HepG2 (cell line): Measurements from ENCODE around the gene EFCAB14. TPM values are rescaled to one million over a fixed set of nuclear protein-coding genes. Genes with fewer than 3 reads are reported as not detected.

Experiments
- ATAC-seq: fragments of 200-7000 bp; cut with Tn5 transposase; 3 replicates; pipeline ENCODE4 v1.9.1; 2020; ENCODE audit warnings: mild to moderate bottlenecking, moderate library complexity
- BruUV-seq: library from RNA; stranded (reverse); fragments of 400-500 nt; replicated peaks from 2 replicates; lab custom pipeline; 2021; lab: Mats Ljungman, UMichigan
- CTCF ChIA-PET: fragments of 300-600 bp; formaldehyde crosslinking; extraction: SDS; loops from one replicate; lab custom pipeline; 2021; ENCODE audit warnings: low total read pairs, inconsistent platforms, low intra/inter-chr PET ratio; lab: Yijun Ruan, JAX
- POLR2A ChIA-PET: fragments of 350-600 bp; sonication (Branson Sonifier 250); formaldehyde crosslinking; loops from one replicate; lab custom pipeline; 2020; ENCODE audit warnings: antibody characterized with exemption, inconsistent platforms; lab: Yijun Ruan, JAX
- DNase-seq: peaks from one replicate; pipeline ENCODE4 v3.0.0-alpha.2; 2015; ENCODE audit warnings: low spot score
- FAIRE-seq: peaks from 3 replicates; lab custom pipeline; 2011; peaks lifted over from hg19 to GRCh38; lab: Jason Lieb, UNC
- H2AFZ ChIP-seq: one replicate; pipeline ENCODE4 v1.6.1; 2011; ENCODE audit warnings: low read length, inconsistent platforms
- H3K27ac ChIP-seq: fragments of 300-600 bp; 3 replicates; pipeline ENCODE4 v1.8.0; 2011; ENCODE audit warnings: mixed run types, mild to moderate bottlenecking, mixed read lengths, low read length, inconsistent platforms; ENCODE audit not compliant: insufficient read depth; ENCODE audit errors: extremely low read length
- H3K27me3 ChIP-seq, 2 experiments: fragments of 200-600 bp in 1 of 2; 2 replicates in 1 of 2; 3 replicates in 1 of 2; pipeline versions ENCODE4 v1.6.0 to v1.8.0; 2011; ENCODE audit warnings: low read length in 2 of 2, mild to moderate bottlenecking in 2 of 2, moderate library complexity in 2 of 2, inconsistent platforms in 1 of 2; ENCODE audit not compliant: insufficient read depth in 2 of 2, control insufficient read depth in 1 of 2
- H3K36me3 ChIP-seq, 2 experiments: fragments of 200-600 bp in 1 of 2; replicated peaks in 1 of 2; 2 replicates in 1 of 2; 3 replicates in 1 of 2; pipeline versions ENCODE4 v1.5.1 to v1.8.0; 2011; ENCODE audit warnings: low read length in 2 of 2, inconsistent platforms in 1 of 2; ENCODE audit not compliant: insufficient read depth in 2 of 2, control insufficient read depth in 1 of 2
- H3K4me1 ChIP-seq: 2 replicates; pipeline ENCODE4 v1.5.1; 2012; ENCODE audit warnings: low read length, inconsistent platforms; ENCODE audit not compliant: insufficient read depth
- H3K4me2 ChIP-seq: 2 replicates; pipeline ENCODE4 v1.6.0; 2011; ENCODE audit warnings: low read depth, low read length, inconsistent platforms
- H3K4me3 ChIP-seq, 3 experiments: fragments of 200-600 bp in 1 of 3; sonication (generic), shearing (Covaris generic) in 1 of 3; replicated peaks in 1 of 3; 2 replicates each; pipeline ENCODE4 v1.5.1; 2011 to 2016; ENCODE audit warnings: low read length in 3 of 3, inconsistent platforms in 2 of 3, low read depth in 2 of 3, mild to moderate bottlenecking in 2 of 3, control low read depth in 1 of 3, mixed read lengths in 1 of 3; ENCODE audit not compliant: insufficient read depth in 1 of 3
- H3K79me2 ChIP-seq: one replicate; pipeline ENCODE4 v1.6.1; 2011; ENCODE audit warnings: low read length, inconsistent platforms; ENCODE audit not compliant: insufficient read depth
- H3K9ac ChIP-seq: 2 replicates; pipeline ENCODE4 v1.6.0; 2011; ENCODE audit warnings: mild to moderate bottlenecking, low read depth, low read length, inconsistent platforms; ENCODE audit not compliant: insufficient read depth
- H3K9me3 ChIP-seq: 2 replicates; pipeline ENCODE4 v1.5.1; 2012; ENCODE audit warnings: mild to moderate bottlenecking, low read length
- H4K20me1 ChIP-seq: 2 replicates; pipeline ENCODE4 v1.6.0; 2011; ENCODE audit warnings: inconsistent platforms, mild to moderate bottlenecking, low read length, moderate library complexity; ENCODE audit not compliant: insufficient read depth
- GPN1 ChIP-seq: sonication (generic); formaldehyde crosslinking; IDR thresholded peaks from 2 replicates; pipeline ENCODE4 v1.5.1; 2020; ENCODE audit warnings: missing genetic modification reagents, borderline replicate concordance
- HMG20B ChIP-seq: conservative IDR thresholded peaks from 2 replicates; pipeline ENCODE4 v1.6.1; 2016; ENCODE audit warnings: missing genetic modification reagents, missing compliant biosample characterization
- JUNB ChIP-seq: sonication (generic); formaldehyde crosslinking; IDR thresholded peaks from 2 replicates; pipeline ENCODE4 v1.8.0; 2022; ENCODE audit warnings: missing genetic modification reagents, mild to moderate bottlenecking, borderline replicate concordance
- MEF2D ChIP-seq: sonication (generic); formaldehyde crosslinking; IDR thresholded peaks from 2 replicates; pipeline ENCODE4 v1.5.1; 2020; ENCODE audit warnings: mild to moderate bottlenecking, missing genetic modification reagents
- PCBP1 ChIP-seq: fragments of 200-400 bp; formaldehyde crosslinking; IDR thresholded peaks from 2 replicates; pipeline ENCODE4 v1.6.1; 2017; ENCODE audit warnings: mild to moderate bottlenecking, low read depth, low read length, borderline replicate concordance
- PHF8 ChIP-seq: sonication (generic); formaldehyde crosslinking; IDR thresholded peaks from 2 replicates; pipeline ENCODE4 v1.5.0; 2020; ENCODE audit warnings: missing genetic modification reagents
- TOE1 ChIP-seq: sonication (generic); formaldehyde crosslinking; IDR thresholded peaks from 2 replicates; pipeline ENCODE4 v1.4.0; 2020; ENCODE audit warnings: mild to moderate bottlenecking, missing genetic modification reagents
- ZBTB42 ChIP-seq: sonication (generic); formaldehyde crosslinking; IDR thresholded peaks from 2 replicates; pipeline ENCODE4 v1.5.0; 2020; ENCODE audit warnings: mild to moderate bottlenecking, missing genetic modification reagents
- ZFP37 ChIP-seq: sonication (generic); formaldehyde crosslinking; IDR thresholded peaks from 2 replicates; pipeline ENCODE4 v1.4.0; 2020; ENCODE audit warnings: missing genetic modification reagents, borderline replicate concordance
- ZKSCAN1 ChIP-seq: fragments of 150-350 bp; IDR thresholded peaks from 2 replicates; pipeline ENCODE4 v1.6.1; 2014; ENCODE audit warnings: low read length
- ZNF143 ChIP-seq: sonication (generic); formaldehyde crosslinking; IDR thresholded peaks from 2 replicates; pipeline ENCODE4 v1.4.0; 2020; ENCODE audit warnings: missing genetic modification reagents
- ZNF224 ChIP-seq: sonication (generic); formaldehyde crosslinking; IDR thresholded peaks from 2 replicates; pipeline ENCODE4 v1.5.0; 2020; ENCODE audit warnings: mild to moderate bottlenecking, missing genetic modification reagents
- ZNF335 ChIP-seq: sonication (generic); formaldehyde crosslinking; IDR thresholded peaks from 2 replicates; pipeline ENCODE4 v1.4.0; 2020; ENCODE audit warnings: missing genetic modification reagents
- ZNF44 ChIP-seq: sonication (generic); formaldehyde crosslinking; IDR thresholded peaks from 2 replicates; pipeline ENCODE4 v1.5.1; 2020; ENCODE audit warnings: mild to moderate bottlenecking, missing genetic modification reagents
- ZNF652 ChIP-seq: IDR thresholded peaks from 2 replicates; pipeline ENCODE4 v1.6.1; 2016; ENCODE audit warnings: low read depth, borderline replicate concordance
- ZNF7 ChIP-seq: IDR thresholded peaks from 2 replicates; pipeline ENCODE4 v1.6.1; 2016; ENCODE audit warnings: missing biosample characterization, missing genetic modification reagents
- ZNF782 ChIP-seq: sonication (generic); formaldehyde crosslinking; IDR thresholded peaks from 2 replicates; pipeline ENCODE4 v1.4.0; 2020; ENCODE audit warnings: missing genetic modification reagents, mild to moderate bottlenecking, borderline replicate concordance
- in situ Hi-C: cut with HindIII; loops from 2 replicates; pipeline ENCODE4 v1.10.0; 2017; ENCODE audit warnings: low pct_unique_long_range_greater_than_20kb; ENCODE audit not compliant: extremely low pct_ligation_motif_present
- intact Hi-C: fragments of 100-400 bp; cut with micrococcal nuclease; formaldehyde crosslinking; loops from one replicate; pipeline ENCODE4 v1.10.0; 2022; ENCODE audit not compliant: unreplicated experiment
- polyA plus RNA-seq, 8 experiments: library from polyadenylated mRNA; depleted of rRNA in 3 of 8; stranded (reverse) in 7 of 8; unstranded in 1 of 8; fragments of >200 nt; fragmentation: Illumina TruSeq in 4 of 8; extraction: Trizol in 4 of 8; gene quantifications; 2 replicates each; pipeline versions ENCODE4 v1.2.1 to v1.2.3, GENCODE V29; 2011 to 2016; ENCODE audit warnings: low read depth in 4 of 8, missing spikeins in 1 of 8, mixed read lengths in 1 of 8; ENCODE audit not compliant: insufficient read depth in 1 of 8
- total RNA-seq, 5 experiments: library from RNA; depleted of rRNA; stranded (reverse); fragments of >200 nt; fragmentation: Illumina TruSeq; extraction: Trizol; gene quantifications; 2 replicates each; pipeline ENCODE4 v1.2.3, GENCODE V29; 2016; ENCODE audit warnings: low read depth in 1 of 5
- TF ChIP-seq, protein P1 (sequence below): IDR thresholded peaks from 2 replicates; pipeline ENCODE4 v1.4.0; 2020; ENCODE audit warnings: mild to moderate bottlenecking, missing genetic modification reagents
- TF ChIP-seq, protein P2 (sequence below): sonication (generic); formaldehyde crosslinking; IDR thresholded peaks from 2 replicates; pipeline ENCODE4 v1.5.1; 2020; ENCODE audit warnings: missing genetic modification reagents, mild to moderate bottlenecking, borderline replicate concordance

Gene EFCAB14
- total and polyA plus RNA-seq, 2 of the 13 experiments (the other 11 are each of a cell fraction or from before 2014, with no cell fraction given): 13.4 to 17.9 TPM

- H4K20me1 ChIP-seq: no peaks in the 10 kb centered on the region
- no peak overlapping the region for H3K27ac ChIP-seq
- intact Hi-C loops (no loop called here), in situ Hi-C loops (no loop called here)
- no peak overlapping the region for H3K9ac ChIP-seq
- TF ChIP-seq ZNF224 (CRISPR knock-in tag): no peak
- TF ChIP-seq, protein P1, sequence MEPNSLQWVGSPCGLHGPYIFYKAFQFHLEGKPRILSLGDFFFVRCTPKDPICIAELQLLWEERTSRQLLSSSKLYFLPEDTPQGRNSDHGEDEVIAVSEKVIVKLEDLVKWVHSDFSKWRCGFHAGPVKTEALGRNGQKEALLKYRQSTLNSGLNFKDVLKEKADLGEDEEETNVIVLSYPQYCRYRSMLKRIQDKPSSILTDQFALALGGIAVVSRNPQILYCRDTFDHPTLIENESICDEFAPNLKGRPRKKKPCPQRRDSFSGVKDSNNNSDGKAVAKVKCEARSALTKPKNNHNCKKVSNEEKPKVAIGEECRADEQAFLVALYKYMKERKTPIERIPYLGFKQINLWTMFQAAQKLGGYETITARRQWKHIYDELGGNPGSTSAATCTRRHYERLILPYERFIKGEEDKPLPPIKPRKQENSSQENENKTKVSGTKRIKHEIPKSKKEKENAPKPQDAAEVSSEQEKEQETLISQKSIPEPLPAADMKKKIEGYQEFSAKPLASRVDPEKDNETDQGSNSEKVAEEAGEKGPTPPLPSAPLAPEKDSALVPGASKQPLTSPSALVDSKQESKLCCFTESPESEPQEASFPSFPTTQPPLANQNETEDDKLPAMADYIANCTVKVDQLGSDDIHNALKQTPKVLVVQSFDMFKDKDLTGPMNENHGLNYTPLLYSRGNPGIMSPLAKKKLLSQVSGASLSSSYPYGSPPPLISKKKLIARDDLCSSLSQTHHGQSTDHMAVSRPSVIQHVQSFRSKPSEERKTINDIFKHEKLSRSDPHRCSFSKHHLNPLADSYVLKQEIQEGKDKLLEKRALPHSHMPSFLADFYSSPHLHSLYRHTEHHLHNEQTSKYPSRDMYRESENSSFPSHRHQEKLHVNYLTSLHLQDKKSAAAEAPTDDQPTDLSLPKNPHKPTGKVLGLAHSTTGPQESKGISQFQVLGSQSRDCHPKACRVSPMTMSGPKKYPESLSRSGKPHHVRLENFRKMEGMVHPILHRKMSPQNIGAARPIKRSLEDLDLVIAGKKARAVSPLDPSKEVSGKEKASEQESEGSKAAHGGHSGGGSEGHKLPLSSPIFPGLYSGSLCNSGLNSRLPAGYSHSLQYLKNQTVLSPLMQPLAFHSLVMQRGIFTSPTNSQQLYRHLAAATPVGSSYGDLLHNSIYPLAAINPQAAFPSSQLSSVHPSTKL: no peak
- no peak for TF ChIP-seq HMG20B (CRISPR knock-in tag)
- TF ChIP-seq MEF2D (CRISPR knock-in tag): no peak
- no peak for TF ChIP-seq TOE1
- TF ChIP-seq, protein P2, sequence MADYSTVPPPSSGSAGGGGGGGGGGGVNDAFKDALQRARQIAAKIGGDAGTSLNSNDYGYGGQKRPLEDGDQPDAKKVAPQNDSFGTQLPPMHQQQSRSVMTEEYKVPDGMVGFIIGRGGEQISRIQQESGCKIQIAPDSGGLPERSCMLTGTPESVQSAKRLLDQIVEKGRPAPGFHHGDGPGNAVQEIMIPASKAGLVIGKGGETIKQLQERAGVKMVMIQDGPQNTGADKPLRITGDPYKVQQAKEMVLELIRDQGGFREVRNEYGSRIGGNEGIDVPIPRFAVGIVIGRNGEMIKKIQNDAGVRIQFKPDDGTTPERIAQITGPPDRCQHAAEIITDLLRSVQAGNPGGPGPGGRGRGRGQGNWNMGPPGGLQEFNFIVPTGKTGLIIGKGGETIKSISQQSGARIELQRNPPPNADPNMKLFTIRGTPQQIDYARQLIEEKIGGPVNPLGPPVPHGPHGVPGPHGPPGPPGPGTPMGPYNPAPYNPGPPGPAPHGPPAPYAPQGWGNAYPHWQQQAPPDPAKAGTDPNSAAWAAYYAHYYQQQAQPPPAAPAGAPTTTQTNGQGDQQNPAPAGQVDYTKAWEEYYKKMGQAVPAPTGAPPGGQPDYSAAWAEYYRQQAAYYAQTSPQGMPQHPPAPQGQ (CRISPR knock-in tag): no peak
- TF ChIP-seq ZNF335 (CRISPR knock-in tag): no peak
- no peak for TF ChIP-seq JUNB
- no peak for TF ChIP-seq ZNF652 (CRISPR knock-in tag)
- TF ChIP-seq ZNF782 (CRISPR knock-in tag): no peak
- TF ChIP-seq ZNF143 (CRISPR knock-in tag): no peak
- no peak for TF ChIP-seq GPN1 (CRISPR knock-in tag)
- no peak for TF ChIP-seq ZKSCAN1
- TF ChIP-seq ZFP37 (CRISPR knock-in tag): no peak
- no peak for TF ChIP-seq PCBP1
- TF ChIP-seq ZNF7 (CRISPR knock-in tag): no peak
- TF ChIP-seq ZNF44 (CRISPR knock-in tag): no peak
- TF ChIP-seq PHF8 (CRISPR knock-in tag): no peak
- no peak for TF ChIP-seq ZBTB42 (CRISPR knock-in tag)
- no peak overlapping the region for H2AFZ ChIP-seq
- ATAC-seq: no peak
- H3K9me3 ChIP-seq: no peaks in the 10 kb centered on the region
- no peak for FAIRE-seq
- BruUV-seq: no TSS peak
- POLR2A ChIA-PET: no interaction called here
- no peak overlapping the region for H3K4me2 ChIP-seq
- H3K79me2 ChIP-seq: no peaks in the 10 kb centered on the region
- CTCF ChIA-PET: no interaction called here
- no peaks in the 10 kb centered on the region for H3K4me1 ChIP-seq
- H3K27me3 ChIP-seq: no peaks in the 10 kb centered on the region
- no peak overlapping the region for H3K4me3 ChIP-seq
- H3K36me3 ChIP-seq: peaks cover 2 to 33% of the 10 kb centered on the region in 2 experiments; a peak in 3 of 5 replicates
- no peak for DNase-seq
Measured at GRCh38 chr1:46655848-46656247, 63.1 kb downstream of the EFCAB14 start.
